Activated CD8-positive, alpha-beta memory T cell treated with anti-CD3 and anti-CD28 coated beads for 4 hours (primary cell): Measurements from ENCODE around the gene NXN.
"Not testable (repeated sequence)": the region's sequence is repeated elsewhere in the genome, so short reads cannot be mapped to it uniquely, and the experiment has no call there.

Source experiments
- DNase-seq, 2 donors: peaks; one replicate each; pipeline ENCODE4 v3.0.0-alpha.2; 2020; ENCODE audit warnings: low read depth in 2 of 2

The NXN gene

GRCh38 chr17:800446-801242 is 178.9 kb downstream of the NXN start:
- no peak for DNase-seq

- no peak for DNase-seq
These were observed 180.3 kb downstream of the NXN start for GRCh38 chr17:799261-799660.

DNA sequence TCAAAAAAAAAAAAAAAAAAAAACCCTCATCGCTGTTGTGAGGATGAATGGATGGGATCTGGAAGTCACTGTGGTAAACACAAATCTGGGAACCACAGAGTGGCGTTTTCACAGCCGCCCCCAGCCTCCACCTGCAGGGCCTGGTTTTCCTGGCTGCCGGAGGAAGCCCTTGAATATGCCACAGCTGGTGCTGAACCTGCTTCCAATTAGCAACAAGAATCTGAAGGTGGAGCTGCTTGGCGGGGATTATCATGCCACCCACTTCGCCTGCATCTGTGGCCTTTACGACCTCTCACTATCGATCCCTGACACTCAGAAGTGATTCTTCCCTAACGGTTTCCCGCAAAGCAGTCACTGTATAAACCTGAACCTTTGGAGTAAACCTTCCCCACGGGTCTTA is 181.3 kb downstream of the NXN start:
- DNase-seq, result no peak

DNA sequence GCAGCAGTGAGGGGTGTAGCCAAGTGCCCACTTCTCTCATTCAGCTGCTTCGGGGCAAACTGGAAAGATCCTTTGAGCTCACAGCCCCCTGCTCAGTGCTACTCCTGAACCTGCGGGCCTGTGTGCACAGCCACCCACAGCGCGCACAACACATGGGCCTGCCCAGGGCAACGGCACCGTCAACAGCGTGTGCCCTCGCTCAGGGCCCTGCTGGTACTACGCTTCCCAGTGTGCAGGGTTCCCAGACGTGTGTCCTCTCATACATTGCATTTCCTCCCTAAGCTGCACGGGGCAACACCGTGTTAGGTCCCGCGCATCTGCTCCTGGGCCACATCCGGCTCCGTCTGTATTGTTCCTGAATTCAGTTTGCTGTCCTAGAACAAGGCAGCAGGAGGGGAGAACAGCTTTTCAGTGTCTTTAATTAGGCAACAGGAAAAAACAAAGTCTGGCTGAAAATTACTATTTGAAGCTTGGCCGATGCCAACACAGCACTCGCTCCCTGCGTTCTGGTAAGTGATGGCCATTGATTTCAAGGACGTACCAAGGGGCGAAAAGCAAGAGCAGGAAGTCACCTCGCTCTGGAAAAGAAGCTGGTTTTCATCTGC is 182.2 kb downstream of the NXN start:
- DNase-seq, result no peak

DNA sequence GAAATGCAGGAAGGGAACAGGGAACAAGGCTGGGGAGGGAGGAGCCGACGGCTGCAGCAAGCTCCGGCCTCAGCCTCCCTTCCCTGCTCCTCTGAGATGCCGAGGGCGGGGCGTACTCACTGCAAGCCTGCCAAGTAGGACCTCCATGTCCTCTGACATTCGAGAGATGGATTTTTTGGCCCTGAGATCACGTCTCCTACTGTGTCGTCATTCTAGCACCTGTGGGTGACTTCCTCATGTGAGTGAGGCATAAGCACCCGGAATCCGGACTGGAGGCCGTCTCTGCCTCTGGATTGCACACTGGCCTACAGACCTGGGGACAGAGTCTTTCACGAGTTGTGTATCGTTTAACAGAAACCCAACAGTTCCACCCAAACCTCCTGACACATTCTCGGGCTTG is 183.0 kb downstream of the NXN start:
- DNase-seq, result no peak

DNA sequence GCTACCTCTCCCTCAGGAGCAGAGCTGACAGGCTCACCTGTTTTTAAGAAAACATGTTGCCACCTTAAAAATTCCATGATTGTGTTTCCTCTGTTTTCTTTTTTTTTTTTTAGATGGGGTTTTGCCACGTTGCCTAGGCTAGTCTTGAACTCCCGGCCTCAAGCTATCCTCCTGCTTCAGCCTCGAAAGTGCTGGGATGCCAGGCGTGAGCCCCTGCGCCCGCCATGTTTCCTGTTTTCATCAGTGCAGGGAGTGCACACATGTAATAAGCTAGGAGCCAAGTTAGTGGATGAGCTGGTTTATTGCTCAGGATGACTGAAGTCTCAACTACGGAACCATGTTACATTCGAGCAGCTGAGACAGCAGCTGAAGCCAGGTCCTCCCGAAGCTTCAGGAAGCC is 183.9 kb downstream of the NXN start:
- no peak for DNase-seq

GRCh38 chr17:795276-795675 is 184.3 kb downstream of the NXN start:
- no peak for DNase-seq

- DNase-seq, result no peak
These were observed 184.7 kb downstream of the NXN start for GRCh38 chr17:794876-795275.

GRCh38 chr17:792277-792676 is 187.3 kb downstream of the NXN start:
- DNase-seq, result no peak

DNA sequence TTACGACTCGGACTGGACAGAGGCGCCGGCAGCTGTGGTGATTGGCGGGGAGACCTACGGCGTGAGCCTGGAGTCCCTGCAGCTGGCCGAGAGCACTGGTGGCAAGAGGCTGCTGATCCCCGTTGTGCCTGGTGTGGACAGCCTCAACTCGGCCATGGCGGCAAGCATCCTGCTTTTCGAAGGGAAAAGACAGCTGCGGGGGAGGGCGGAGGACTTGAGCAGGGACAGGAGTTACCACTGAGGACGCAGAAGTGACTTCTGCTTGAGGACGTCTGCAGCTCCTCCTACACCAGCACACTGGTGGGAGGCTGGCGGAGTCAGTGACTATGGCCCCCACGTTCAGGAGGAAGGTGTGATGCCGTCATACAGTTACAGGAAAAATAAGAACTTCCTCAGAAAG is 187.7 kb downstream of the NXN start:
- no peak for DNase-seq

DNA sequence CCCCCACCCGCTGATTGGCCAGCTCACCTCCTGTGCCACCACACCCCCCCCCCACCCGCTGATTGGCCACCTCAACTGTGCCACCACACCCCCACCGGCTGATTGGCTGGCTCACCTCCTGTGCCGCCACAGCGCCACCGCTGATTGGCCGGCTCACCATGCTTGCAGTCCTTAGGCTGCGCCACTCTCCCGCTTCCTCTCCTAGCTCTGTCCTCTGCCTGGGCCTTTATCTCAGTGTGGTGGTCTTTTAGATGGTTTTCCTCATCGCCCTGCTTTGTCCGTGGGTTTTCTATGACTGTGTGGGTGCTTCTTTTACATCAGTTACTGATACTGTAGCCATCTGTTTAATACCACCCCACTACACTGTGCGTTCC is 188.7 kb downstream of the NXN start:
- not testable (repeated sequence) for DNase-seq

DNA sequence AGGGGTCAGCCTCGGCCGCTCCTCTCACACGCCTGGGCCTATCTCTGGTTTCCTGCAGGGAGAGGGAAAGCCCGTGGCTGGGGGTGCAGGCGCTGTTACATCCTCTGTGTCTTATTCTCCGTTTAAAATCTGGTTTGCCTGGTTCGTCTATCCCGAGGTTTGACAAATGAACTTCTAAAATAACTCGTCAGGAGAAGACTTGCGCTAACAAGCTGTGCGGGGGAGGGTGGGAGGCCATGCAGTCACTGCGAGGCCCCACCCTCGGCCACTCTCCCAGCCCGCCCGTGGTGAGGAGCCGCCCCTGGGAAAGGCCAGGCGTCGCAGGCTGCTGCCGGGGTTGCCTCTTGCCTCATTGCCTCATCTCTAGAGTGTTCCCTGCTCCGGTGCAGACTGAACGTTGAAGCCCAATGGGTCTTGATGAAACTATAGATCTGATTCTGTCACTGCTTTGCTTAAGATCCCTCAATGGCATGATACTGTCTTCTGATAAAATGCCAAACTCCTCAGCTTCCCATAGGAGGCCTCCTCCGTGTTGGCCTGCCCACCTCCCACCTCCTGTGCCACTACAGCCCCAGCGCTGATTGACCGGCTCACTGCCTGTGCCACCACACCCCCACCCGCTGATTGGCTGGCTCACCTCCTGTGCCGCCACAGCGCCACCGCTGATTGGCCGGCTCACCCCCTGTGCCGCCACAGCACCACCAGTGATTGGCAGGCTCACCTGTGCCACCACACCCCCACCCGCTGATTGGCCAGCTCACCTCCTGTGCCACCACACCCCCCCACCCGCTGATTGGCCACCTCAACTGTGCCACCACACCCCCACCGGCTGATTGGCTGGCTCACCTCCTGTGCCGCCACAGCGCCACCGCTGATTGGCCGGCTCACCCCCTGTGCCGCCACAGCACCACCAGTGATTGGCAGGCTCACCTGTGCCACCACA is 189.4 kb downstream of the NXN start:
- DNase-seq, result not testable (repeated sequence)

- DNase-seq, result no peak
These were observed 190.3 kb downstream of the NXN start for GRCh38 chr17:789160-789840.

DNA sequence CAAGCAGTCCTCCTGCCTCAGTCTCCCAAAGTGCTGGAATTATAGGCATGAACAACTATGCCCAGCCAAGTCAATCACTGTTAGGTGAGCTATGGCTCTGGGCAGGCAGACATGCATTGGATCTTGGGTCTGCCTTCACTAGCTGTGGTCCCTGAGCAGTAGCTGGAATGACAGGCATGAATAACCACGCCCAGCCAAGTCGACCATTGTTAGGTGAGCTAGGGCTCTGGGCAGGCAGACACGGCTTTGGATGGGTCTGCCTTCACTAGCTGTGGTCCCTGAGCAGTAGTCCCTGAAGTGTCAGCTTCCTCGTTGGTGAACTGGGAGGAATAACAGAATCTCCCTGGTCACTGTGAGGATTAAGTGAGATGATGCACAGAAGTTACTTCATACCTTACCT is 191.0 kb downstream of the NXN start:
- DNase-seq, result no peak

DNA sequence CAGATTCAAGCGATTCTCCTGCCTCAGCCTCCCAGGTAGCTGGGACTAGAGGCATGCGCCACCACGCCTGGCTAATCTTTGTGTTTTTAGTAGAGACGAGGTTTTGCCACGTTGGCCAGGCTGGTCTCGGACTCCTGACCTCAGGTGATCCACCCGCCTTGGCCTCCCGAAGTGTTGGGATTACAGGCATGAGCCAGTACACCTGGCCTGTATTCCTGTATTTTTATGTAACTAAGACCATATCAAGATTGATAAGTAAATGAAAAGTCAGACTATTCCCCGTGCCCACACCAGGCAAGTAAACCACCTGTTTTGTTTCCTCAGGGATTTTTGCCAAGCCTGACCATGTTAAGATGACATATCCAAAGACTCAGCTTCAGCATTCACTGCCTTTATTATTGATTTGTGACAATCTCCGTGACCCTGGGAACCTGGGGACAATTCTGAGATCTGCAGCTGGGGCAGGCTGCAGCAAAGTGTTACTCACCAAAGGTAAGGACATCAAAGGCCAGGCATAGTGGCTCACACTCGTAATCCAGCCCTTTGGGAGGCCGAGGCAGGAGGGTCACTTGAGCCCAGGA is 191.8 kb downstream of the NXN start:
- DNase-seq, result no peak

DNA sequence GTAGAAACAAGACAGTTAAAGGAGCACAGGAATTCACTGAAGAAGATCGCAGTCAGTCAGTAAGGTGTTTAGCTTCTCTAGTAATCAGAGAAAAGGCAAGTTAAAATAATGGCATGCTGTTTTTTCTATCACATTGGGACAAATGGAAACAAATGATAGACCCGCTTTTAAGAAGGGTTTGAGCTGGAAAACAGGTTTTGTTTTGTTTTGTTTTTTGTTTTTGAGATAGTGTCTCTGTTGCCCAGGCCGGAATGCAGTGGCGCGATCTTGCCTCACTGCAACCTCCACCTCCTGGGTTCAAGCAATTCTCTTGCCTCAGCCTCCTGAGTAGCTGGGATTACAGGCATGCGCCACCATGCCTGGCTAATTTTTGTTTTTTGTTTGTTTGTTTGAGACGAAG is 193.7 kb downstream of the NXN start:
- not testable (repeated sequence) for DNase-seq

- no peak for DNase-seq
These were observed 195.4 kb downstream of the NXN start for GRCh38 chr17:784143-784542.

- DNase-seq, result peak; percentile 83 to 93
These were observed 197.5 kb downstream of the NXN start, which contains the start of the genes GLOD4 and MRM3 for GRCh38 chr17:781805-782731. GLOD4 (minus strand) TSS chr17:782280; CDS start chr17:782255, 25 bp downstream. MRM3 (plus strand) TSS chr17:782353; CDS start chr17:782379, 26 bp downstream.

GRCh38 chr17:778096-778495 is 201.5 kb downstream of the NXN start:
- DNase-seq, result no peak

DNA sequence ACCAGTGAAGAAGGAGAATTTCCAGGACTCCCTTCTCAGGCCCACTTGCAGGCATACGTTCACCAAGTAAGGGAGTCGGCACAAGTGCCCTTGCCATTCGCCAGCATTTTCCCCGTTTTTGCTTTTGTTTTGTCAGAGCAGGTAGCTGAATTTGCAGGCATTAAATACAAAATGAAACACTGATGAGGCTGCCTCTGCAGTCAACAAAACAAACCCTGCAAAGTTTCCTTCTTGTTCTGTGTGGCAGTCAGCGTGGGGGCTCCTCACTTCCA is 205.3 kb downstream of the NXN start:
- DNase-seq, result no peak
